Activated CD4-positive, alpha-beta T cell treated with anti-CD3 and anti-CD28 coated beads, Interleukin-2, amount 10 ng/mL, durations not matched to agents 24 days and 14 days (primary cell): ENCODE results near the gene TWIST1. TPM values are rescaled to one million over a fixed set of nuclear protein-coding genes. Genes with fewer than 3 reads are reported as not detected.

Experiments
- DNase-seq: peaks from one replicate; pipeline ENCODE4 v3.0.0; 2022
- H3K27ac Mint-ChIP-seq: one replicate; pipeline ENCODE4 v1.8.0; 2022; ENCODE audit warnings: mild to moderate bottlenecking, mixed read lengths
- H3K27me3 Mint-ChIP-seq: one replicate; pipeline ENCODE4 v1.8.0; 2022; ENCODE audit warnings: mixed read lengths
- H3K36me3 Mint-ChIP-seq: one replicate; pipeline ENCODE4 v1.8.0; 2022; ENCODE audit warnings: low read depth, mild to moderate bottlenecking, mixed read lengths
- H3K4me1 Mint-ChIP-seq: one replicate; pipeline ENCODE4 v1.8.0; 2021; ENCODE audit warnings: mixed read lengths
- H3K4me3 Mint-ChIP-seq: one replicate; pipeline ENCODE4 v1.8.0; 2022; ENCODE audit warnings: mild to moderate bottlenecking, moderate library complexity, mixed read lengths
- H3K9me3 Mint-ChIP-seq: one replicate; pipeline ENCODE4 v1.8.0; 2021; ENCODE audit warnings: mixed read lengths
- intact Hi-C: fragments of 100-400 bp; cut with micrococcal nuclease; formaldehyde crosslinking; loops from one replicate; pipeline ENCODE4 v1.15.1; 2023
- total RNA-seq: library from RNA; stranded (reverse); gene quantifications from 2 replicates; pipeline ENCODE4 v1.2.3, GENCODE V29; 2022

Gene TWIST1
- total RNA-seq, 1 donor from 2014 or later: 7.5 TPM

DNA sequence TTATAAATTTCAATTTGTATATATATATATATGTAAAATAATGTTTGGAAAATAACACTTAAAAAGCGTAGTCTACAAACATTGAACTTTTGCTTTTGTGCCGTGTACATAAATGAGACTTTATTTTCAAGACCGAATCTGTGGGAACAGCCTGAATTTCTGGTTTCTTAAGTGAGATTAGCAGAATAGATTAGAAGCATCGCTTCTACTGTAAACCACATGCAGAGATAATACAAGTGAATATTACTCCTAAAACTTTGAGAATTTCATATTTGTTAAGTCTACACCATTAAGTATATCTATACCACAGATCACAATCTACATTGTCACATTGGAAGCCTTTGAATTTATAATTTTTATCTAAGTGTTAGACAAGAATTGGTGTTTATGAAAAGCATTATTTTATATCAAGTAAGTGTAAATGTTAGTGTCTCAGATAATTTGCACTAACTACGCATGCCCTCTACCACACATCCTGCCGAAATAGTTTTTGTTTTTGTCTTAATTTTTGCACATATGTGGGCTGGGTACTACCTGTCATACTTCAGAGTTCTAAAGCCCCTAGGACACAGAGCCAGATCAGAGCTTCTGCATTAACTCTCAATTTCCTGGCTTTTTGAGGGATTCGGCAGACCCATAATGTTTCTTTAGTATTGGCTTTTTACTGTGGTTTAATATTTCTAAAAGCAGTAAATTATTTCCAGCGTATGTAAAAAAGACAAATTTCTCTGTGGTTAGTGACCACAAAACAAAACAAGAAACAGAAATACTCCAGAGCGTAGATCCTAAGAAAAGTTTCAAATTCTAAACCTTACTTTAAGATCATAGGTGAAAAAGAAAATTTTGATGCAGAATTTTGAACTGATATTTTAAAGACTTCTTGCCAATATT is 20.0 kb downstream of the TWIST1 start:
- no peak overlapping the region for H3K4me3 Mint-ChIP-seq
- H3K27ac Mint-ChIP-seq: no peak overlapping the region
- no peaks in the 10 kb centered on the region for H3K36me3 Mint-ChIP-seq
- H3K4me1 Mint-ChIP-seq: no peaks in the 10 kb centered on the region
- DNase-seq: no peak
- intact Hi-C loops: no loop called here
- no peaks in the 10 kb centered on the region for H3K9me3 Mint-ChIP-seq
- peaks cover 6% of the 10 kb centered on the region for H3K27me3 Mint-ChIP-seq

DNA sequence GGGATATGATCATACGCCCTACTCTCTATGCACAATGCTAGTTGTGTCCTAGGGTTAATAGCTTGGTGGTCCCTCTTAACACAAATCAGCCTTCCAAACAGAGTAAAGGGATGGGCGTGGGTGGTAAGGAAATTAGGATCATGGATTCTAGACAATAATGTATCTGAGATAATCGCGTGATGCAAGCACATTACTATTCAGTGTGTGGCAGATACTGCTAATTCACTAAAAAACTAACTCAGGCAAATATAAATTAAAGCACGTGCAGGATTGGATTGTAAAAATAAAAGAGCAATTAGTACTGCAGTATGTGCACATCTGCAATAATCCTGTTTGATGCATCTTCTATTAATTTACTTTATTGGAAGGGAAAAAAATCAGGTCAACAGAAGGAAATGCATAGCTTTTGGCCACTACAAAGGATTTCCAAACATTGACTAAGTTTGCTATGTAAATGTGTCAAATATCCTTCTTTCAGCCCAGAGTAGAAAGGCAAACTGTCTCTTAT is 22.0 kb downstream of the TWIST1 start:
- intact Hi-C loops: no loop called here
- no peak for DNase-seq
- no peaks in the 10 kb centered on the region for H3K4me1 Mint-ChIP-seq
- peaks cover 6% of the 10 kb centered on the region for H3K27me3 Mint-ChIP-seq
- no peak overlapping the region for H3K4me3 Mint-ChIP-seq
- no peaks in the 10 kb centered on the region for H3K36me3 Mint-ChIP-seq
- no peak overlapping the region for H3K27ac Mint-ChIP-seq
- no peaks in the 10 kb centered on the region for H3K9me3 Mint-ChIP-seq

DNA sequence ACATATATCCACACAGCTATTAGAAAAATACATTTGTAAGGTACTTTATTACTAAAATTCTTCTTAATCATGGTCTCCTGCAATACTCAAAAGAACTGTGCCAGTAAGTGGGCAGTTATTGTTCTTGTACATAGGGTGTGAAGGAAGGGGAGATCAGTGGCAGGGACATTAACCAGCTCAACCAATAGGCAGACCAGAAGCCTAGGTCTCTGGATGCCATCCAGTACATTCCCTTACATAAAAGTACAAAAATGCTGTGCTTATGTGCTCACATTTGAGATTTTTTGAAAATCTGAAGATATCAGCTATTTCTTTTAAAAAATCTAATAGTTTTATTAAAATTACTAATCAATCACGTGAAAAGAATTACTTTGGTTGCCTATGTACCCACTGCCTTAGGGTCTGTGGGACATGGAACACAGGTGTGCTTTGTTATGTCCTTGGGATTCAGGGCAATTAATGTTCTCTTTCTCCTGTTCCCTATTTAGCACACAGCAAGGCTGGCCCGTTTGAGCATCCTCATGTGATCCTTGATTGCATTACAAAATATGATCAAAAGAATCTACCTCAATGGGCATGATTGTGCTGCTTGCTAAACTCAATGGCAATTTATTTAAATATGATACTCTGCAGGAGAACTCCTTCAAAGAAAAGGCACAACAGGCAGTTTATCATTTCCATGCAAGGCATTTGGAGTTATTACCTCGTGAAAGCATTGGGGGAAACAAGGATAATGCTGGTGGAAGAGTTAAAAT is 22.7 kb downstream of the TWIST1 start:
- no peak for DNase-seq
- Mint-ChIP-seq H3K27me3 (peaks cover 4% of the 10 kb centered on the region), H3K9me3 (no peaks in the 10 kb centered on the region), H3K36me3 (no peaks in the 10 kb centered on the region), H3K27ac (no peak overlapping the region), H3K4me1 (no peaks in the 10 kb centered on the region), H3K4me3 (no peak overlapping the region)
- intact Hi-C loops: no loop called here

DNA sequence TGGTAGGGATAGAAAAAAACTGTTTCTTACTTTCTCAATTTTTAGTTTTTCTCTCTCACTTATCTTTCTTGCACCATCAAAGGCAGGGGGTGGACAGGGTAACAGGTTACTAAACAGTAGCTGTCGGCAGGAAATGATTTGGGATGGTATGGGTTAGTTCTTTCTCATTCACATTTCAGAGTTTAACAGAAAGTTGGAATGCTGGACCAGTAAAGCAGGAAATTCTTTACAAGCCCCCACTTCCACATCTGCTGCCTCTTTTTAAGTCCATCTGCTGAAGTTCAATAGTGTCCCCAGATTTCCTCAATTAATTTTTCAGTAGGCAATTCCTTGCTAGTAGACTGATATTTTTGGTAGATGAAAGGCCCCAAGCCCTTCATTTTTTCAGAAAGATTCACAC is 23.3 kb downstream of the TWIST1 start:
- Mint-ChIP-seq H3K9me3 (no peaks in the 10 kb centered on the region), H3K4me1 (no peaks in the 10 kb centered on the region), H3K4me3 (no peak overlapping the region), H3K36me3 (no peaks in the 10 kb centered on the region), H3K27ac (no peak overlapping the region), H3K27me3 (peaks cover 3% of the 10 kb centered on the region)
- DNase-seq: no peak
- intact Hi-C loops: no loop called here

DNA sequence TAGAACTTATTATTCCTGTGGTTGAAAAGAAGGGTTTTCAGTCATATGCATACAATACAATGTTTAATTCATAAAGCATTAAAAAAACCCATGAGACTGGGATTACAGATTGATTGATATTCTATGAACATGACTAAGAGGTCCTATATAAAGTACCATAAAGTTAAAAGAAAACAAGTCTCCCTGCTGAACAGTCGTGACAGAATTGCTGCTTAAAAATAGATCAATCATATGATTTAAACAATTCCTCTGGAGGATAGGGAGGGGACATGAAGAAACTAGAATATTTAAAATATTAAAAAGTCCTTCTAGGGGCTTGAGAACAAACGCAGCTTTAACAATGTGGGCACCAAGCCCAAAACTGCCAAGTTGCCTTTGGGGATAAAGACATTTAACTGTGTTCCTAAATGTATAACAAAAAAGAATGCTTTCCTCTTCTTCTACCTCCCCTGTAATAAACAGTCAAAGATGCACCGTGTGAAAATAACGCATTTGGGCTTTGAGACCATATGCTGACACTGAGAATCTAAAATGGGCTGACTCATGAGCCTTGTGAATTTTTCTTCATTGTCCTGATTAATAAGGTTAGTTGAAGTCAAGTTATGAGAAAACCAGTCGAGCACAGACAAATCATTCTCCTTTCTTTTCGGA is 25.8 kb downstream of the TWIST1 start:
- no peaks in the 10 kb centered on the region for H3K36me3 Mint-ChIP-seq
- H3K4me3 Mint-ChIP-seq: no peak overlapping the region
- H3K27me3 Mint-ChIP-seq: no peaks in the 10 kb centered on the region
- H3K9me3 Mint-ChIP-seq: no peaks in the 10 kb centered on the region
- no peak overlapping the region for H3K27ac Mint-ChIP-seq
- DNase-seq: no peak
- intact Hi-C loops: no loop called here
- H3K4me1 Mint-ChIP-seq: no peaks in the 10 kb centered on the region

DNA sequence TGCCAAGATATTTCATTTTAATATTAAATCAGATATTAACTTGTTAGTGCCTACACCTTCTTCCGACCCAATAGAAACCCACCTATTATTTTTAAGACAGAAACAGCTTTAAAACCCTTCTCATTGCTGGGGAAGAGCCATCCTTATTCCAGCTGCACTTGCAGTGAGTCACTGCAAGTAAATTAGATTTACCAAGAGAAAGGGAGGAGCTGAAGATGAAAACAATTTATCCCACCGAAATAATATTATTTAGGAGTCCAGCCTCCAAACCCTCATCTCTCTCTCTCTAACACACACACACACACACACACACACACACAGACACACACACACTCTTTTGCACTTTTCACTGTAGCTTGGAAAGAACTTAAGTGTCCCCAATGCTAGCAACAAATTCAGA is 26.9 kb downstream of the TWIST1 start:
- Mint-ChIP-seq H3K9me3 (no peaks in the 10 kb centered on the region), H3K4me1 (no peaks in the 10 kb centered on the region), H3K4me3 (no peak overlapping the region), H3K27ac (no peak overlapping the region), H3K36me3 (no peaks in the 10 kb centered on the region), H3K27me3 (no peaks in the 10 kb centered on the region)
- intact Hi-C loops: no loop called here
- no peak for DNase-seq

DNA sequence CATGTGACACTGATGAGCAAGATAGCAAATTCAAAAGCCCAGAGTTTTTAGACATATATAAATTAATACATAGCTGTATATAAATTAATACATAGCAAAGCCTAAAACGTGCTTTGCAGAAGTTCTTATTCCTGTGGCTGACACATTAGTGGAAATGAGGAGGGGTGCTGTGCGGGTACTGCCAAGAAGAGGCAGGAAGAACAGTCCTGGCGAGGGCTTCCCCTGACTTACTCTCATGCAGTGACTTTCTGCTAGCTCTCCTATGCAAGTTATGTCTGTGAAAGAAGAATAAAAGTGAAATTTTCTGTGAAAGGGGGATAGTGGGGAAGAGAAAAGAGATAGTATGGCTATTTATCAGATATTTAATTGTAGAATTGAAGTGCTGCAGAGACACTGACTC is 27.6 kb downstream of the TWIST1 start:
- Mint-ChIP-seq H3K4me3 (no peak overlapping the region), H3K36me3 (no peaks in the 10 kb centered on the region), H3K4me1 (no peaks in the 10 kb centered on the region), H3K27ac (no peak overlapping the region), H3K27me3 (no peaks in the 10 kb centered on the region), H3K9me3 (no peaks in the 10 kb centered on the region)
- no peak for DNase-seq
- intact Hi-C loops: no loop called here

DNA sequence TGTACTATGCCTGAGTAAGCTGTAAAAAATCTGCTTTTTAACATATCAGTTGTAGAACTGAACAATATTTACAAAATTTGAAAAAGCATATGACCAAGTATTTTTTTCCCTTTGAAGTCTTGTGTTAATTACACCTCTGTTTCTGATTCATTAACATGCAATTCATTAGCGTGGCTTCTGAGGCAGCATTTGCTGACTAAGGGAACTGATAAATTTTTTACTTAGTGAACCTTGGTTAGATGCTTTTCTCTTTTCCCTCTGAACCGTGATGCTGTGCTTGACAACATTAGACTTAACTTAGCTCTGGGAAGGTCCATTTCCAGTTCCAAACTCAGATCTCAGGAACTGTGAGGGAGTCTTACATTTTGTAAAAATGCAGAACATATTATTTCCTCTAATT is 28.1 kb downstream of the TWIST1 start:
- no peak overlapping the region for H3K27ac Mint-ChIP-seq
- intact Hi-C loops: no loop called here
- no peaks in the 10 kb centered on the region for H3K4me1 Mint-ChIP-seq
- H3K4me3 Mint-ChIP-seq: no peak overlapping the region
- no peak for DNase-seq
- H3K9me3 Mint-ChIP-seq: no peaks in the 10 kb centered on the region
- no peaks in the 10 kb centered on the region for H3K36me3 Mint-ChIP-seq
- H3K27me3 Mint-ChIP-seq: no peaks in the 10 kb centered on the region

DNA sequence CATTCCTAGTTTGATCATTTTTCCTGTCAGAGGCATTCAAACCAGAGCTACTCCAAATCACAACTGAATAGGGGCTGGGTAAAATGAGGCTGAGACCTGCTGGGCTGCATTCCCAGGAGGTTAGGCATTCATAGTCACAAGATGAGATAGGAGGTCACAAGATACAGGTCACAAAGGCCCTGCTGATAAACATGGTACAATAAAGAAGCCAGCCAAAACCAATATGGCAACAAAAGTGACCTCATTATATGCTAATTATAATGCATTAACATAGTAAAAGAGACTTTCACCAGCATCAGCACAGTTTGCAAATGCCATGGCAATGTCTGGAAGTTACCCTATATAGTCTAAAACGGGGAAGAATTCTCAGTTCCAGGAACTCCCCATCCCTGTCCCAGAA is 37.3 kb downstream of the TWIST1 start:
- Mint-ChIP-seq H3K27me3 (no peaks in the 10 kb centered on the region), H3K4me1 (no peaks in the 10 kb centered on the region), H3K27ac (no peak overlapping the region), H3K9me3 (no peaks in the 10 kb centered on the region), H3K36me3 (no peaks in the 10 kb centered on the region), H3K4me3 (no peak overlapping the region)
- intact Hi-C loops: no loop called here
- no peak for DNase-seq

DNA sequence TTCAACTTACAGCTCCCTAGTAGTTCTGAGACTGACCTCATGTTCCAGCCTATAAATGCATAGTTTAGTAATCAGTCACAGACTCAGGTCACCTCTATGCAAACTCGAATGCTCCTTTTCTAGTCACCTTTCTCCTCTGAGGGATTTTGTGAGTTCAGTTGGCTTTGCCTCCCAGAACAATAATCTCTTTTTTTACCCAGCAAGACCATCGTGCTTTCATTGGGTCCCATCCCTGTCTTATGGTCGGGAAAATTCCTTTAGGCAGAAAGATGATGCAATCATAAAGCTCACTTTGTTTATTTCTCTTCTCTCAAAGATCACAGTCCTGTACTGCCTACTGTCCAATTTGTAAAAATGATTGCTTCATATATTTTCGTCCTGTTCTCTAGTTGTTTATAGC is 38.4 kb downstream of the TWIST1 start:
- Mint-ChIP-seq H3K4me3 (no peak overlapping the region), H3K9me3 (no peaks in the 10 kb centered on the region), H3K27ac (no peak overlapping the region)

DNA sequence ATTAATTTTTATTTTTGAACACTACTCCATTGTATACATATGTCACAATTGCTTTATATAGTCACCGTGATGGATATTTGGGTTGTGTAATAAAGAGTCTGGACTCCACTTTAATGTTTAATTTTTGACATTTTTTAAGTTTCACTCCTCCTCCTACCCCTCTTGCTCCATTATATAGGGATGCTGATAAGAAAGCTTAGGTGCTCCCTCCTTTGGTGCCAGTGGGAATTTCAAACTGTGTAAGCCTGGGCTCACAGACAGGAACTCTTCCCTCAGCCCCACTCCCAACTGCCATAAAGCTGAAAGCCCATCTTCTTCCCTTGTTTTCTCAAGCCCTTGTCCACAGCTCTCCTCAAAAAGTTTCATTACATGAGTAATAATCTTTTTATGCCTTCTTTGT is 47.6 kb downstream of the TWIST1 start:
- intact Hi-C loops: no loop called here
- no peak for DNase-seq
- Mint-ChIP-seq H3K9me3 (no peaks in the 10 kb centered on the region), H3K27me3 (no peaks in the 10 kb centered on the region), H3K27ac (no peak overlapping the region), H3K4me3 (no peak overlapping the region), H3K36me3 (no peaks in the 10 kb centered on the region), H3K4me1 (no peaks in the 10 kb centered on the region)

More for the DNA sequence above, 38.4 kb downstream of the TWIST1 start:
- intact Hi-C loops: no loop called here
- no peaks in the 10 kb centered on the region for H3K27me3 Mint-ChIP-seq
- no peaks in the 10 kb centered on the region for H3K36me3 Mint-ChIP-seq
- H3K4me1 Mint-ChIP-seq: no peaks in the 10 kb centered on the region
- no peak for DNase-seq

DNA sequence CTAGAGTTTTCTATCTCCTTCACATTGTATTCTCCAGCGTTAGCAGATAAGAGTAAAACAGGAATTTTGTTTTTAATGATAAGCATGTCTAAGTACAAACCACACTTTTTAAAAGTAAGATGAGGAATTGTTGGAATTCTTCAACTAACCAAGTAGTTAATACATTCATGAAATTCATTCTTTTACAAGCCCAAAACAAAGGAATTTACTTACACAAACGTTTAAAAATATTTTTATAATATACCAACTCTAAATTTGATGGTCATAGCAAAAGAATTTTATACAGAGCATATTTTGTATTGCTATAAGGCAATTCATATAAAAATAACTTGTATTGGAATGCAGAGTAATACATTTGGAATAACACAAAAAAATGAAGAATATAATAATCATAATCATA is 51.3 kb downstream of the TWIST1 start:
- no peaks in the 10 kb centered on the region for H3K4me1 Mint-ChIP-seq
- no peak overlapping the region for H3K27ac Mint-ChIP-seq
- H3K36me3 Mint-ChIP-seq: no peaks in the 10 kb centered on the region
- H3K9me3 Mint-ChIP-seq: no peaks in the 10 kb centered on the region
- intact Hi-C loops: no loop called here
- DNase-seq: no peak
- no peak overlapping the region for H3K4me3 Mint-ChIP-seq
- no peaks in the 10 kb centered on the region for H3K27me3 Mint-ChIP-seq
